NCI-H446 (cell line): ENCODE measurements around the gene CNTNAP1.
"Not testable (repeated sequence)": the region's sequence is repeated elsewhere in the genome, so short reads cannot be mapped to it uniquely, and the experiment has no call there.

Experiments used
- DNase-seq, 2 experiments: peaks; one replicate each; lab custom pipeline; 2025; lab: John Stamatoyannopoulos, UW

Gene CNTNAP1

GRCh38 chr17:42681976-42682721 is at the start of gene CNTNAP1:
TSS of gene CNTNAP1 (plus strand) at chr17:42682531. CDS start at chr17:42682830, 299 bp downstream.
- DNase-seq: peak; percentile 22 to 76

GRCh38 chr17:42632949-42633444 is 49.3 kb upstream of the CNTNAP1 start:
- DNase-seq: no peak

GRCh38 chr17:42639525-42640113 is 42.7 kb upstream of the CNTNAP1 start:
- DNase-seq: no peak

- DNase-seq: no peak
These were observed 42.2 kb upstream of the CNTNAP1 start for GRCh38 chr17:42640121-42640520.

GRCh38 chr17:42642336-42642735 is 40.0 kb upstream of the CNTNAP1 start:
- no peak for DNase-seq

GRCh38 chr17:42647778-42648177 is 34.6 kb upstream of the CNTNAP1 start:
- DNase-seq: no peak

GRCh38 chr17:42651392-42651791 is 30.9 kb upstream of the CNTNAP1 start:
- no peak for DNase-seq

GRCh38 chr17:42653179-42654124 is 28.9 kb upstream of the CNTNAP1 start:
- DNase-seq: no peak

GRCh38 chr17:42655528-42655927 is 26.8 kb upstream of the CNTNAP1 start:
- DNase-seq: no peak

- DNase-seq: no peak
These were observed 24.3 kb upstream of the CNTNAP1 start for GRCh38 chr17:42657824-42658588.

GRCh38 chr17:42659079-42659931 is 23.0 kb upstream of the CNTNAP1 start, which contains the start of gene TUBG2:
TSS of gene TUBG2 (plus strand) at chr17:42659284. CDS start at chr17:42659504, 220 bp downstream.
- peak; percentile 68 to 95 for DNase-seq

GRCh38 chr17:42659932-42660274 is 22.4 kb upstream of the CNTNAP1 start:
- not testable (repeated sequence) for DNase-seq

- DNase-seq: no peak
These were observed 21.5 kb upstream of the CNTNAP1 start for GRCh38 chr17:42660692-42661345.

- no peak for DNase-seq
These were observed 16.7 kb upstream of the CNTNAP1 start for GRCh38 chr17:42665581-42666001.

- not testable (repeated sequence) for DNase-seq
These were observed 16.2 kb upstream of the CNTNAP1 start for GRCh38 chr17:42666126-42666525.

- DNase-seq: peak in 1 of 2 experiments; percentile 58
These were observed 15.0 kb upstream of the CNTNAP1 start for GRCh38 chr17:42667088-42667951.

- no peak for DNase-seq
These were observed 12.7 kb upstream of the CNTNAP1 start for GRCh38 chr17:42669705-42669976.

- DNase-seq: no peak
These were observed 12.1 kb upstream of the CNTNAP1 start for GRCh38 chr17:42669977-42670788.
